RCC 7860 (cell line): Measurements from ENCODE around the gene MCM8.
A peak's percentile ranks its signal among the peaks of the same experiment; 100 is the strongest.

Source experiments
- DNase-seq: peaks from one replicate; pipeline ENCODE4 v3.0.0-alpha.2; 2015; ENCODE audit warnings: low spot score
- FAIRE-seq: peaks from 2 replicates; lab custom pipeline; 2012; peaks lifted over from hg19 to GRCh38; lab: Jason Lieb, UNC

The MCM8 gene

DNA sequence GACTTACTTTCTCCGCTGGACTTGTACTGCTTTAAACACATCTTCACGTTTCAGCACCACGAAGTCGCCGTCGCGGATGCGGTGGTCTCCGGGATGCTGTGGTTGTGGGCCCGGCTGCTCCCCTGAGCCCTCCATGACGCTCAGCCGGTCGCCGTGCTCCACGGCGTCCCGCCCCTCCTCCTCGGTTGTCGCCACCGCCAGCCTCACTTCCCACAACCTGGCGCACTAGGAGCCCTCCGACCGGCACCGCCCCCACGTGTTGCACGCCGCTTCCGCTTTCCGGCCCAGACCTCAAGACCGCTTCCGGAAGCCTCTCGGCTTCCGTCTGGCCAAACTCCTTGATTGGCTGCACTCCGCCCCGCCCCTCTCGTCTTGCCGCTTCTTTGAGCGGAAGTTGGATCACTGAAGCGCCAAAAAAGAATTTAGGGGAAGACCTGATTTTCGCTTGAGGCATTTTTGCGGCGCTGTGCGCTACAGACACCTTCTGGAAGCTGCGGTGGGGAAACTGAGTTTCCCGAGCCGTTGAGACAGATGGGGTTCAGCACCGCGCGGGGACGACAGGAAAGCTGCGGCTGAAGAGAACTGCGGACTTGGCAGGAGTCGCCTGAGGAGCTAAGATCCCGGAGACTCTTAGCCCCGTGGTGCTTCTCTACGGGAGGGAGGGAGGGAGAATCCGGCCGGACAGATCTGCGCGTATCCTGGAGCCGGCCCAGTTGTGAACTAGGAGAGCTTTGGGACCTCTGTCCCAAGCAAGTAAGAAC, at the start of gene MCM8, which contains the start of gene TRMT6:
TSS of gene MCM8 (plus strand) at position 382 of the 761 bp plus-strand sequence. CDS start 1,364 bp downstream, outside the sequence.
TSS of gene TRMT6 (minus strand) at position 263 of the 761 bp plus-strand sequence. CDS start at position 135, 128 bp downstream.
- FAIRE-seq (peak; percentile 77), DNase-seq (peak; percentile 89)

DNA sequence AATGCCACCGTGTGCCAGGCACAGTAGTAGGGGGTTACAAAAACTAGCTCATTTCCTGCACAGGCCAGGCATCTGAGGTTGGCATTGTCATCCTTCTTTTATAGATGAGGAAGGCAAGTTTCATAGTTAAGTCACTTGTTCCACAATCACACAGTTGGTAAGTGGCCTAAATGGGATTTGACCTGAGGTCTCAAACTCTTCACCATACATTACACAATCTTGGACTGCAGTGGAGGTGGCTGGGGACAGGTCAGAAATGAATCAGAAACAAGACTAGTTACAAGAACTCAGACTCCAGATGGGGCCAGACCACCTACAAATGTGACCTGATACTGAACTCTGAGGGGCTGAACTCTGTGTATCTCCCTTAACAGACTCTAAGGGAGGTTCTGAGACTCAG, 49.5 kb upstream of the MCM8 start:
- FAIRE-seq (no peak), DNase-seq (no peak)

DNA sequence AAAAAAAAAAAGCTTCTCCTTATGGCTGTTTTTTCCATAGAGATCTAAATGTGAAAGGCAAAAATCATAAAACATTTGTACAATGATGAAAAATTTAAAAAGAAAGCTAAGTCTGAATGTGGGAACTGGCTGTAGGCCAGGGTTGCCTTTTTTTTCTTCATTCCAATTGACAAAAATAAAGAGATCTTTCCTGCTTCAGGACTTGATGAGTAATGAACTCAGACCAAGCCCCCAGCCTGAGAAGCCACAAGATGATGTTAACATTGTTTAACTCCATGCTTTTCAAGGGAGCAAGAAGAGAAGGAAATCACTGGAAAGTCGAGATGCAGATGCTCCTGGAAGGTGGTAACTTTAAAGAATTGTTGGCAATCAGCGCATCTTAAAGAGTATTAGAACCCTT, 41.5 kb upstream of the MCM8 start:
- DNase-seq (no peak), FAIRE-seq (no peak)

DNA sequence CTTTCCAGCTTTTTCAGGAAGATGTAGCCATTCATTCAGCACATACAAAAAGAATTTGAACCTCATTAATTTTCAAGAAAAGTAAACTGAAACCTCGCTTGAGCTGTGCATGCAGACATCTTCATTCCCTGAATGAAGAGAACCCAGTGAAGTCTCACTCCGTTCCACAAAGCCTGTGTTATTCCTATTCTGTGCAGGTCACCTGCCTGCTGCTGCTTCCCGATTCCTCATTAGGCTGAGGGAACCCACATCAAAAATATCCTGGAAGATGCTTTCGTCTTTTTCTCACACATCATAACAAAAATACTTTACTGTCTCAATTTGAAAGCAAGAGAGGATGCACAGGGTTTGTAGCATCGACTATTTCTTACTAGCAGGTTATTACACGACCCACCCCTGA, 40.3 kb upstream of the MCM8 start:
- DNase-seq (no peak), FAIRE-seq (no peak)

DNA sequence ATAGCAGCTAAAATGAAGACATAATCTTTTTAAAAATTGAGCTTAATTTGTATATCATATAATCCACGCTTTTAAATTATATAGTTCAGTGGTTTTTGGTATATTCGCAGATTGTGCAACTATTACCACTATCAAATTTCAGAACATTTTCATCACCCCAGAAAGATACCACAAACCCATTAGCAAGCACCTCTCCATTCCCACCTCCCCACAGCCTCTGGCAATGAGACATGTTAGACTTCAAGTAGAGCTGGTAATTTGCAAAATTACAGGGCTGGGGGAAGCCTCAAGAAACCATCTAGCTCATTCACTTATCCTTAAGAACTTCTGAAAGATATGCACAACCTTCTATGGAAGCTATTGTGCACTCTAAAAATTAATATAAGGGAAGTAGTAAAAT, 37.3 kb upstream of the MCM8 start:
- no peak for FAIRE-seq
- DNase-seq, result no peak

DNA sequence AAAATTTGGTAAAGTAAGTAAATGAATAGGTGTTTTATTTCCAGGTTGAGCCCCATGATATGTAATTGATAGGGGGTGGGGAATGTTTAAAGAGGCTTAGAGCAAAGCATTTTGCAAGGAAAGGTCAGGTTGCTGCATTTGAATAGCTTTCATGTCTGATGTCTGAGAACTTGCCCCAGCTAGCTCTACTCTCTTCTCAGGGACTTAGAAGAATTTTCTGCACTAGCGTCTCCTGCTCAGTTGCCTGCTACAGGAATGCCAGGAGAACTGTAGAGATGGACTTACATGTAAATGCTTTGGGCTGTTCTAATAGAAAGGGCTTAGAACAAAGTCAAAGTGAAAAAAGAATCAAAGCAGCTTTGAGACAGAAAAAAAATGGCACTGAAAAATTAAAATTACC, 35.6 kb upstream of the MCM8 start:
- DNase-seq (no peak), FAIRE-seq (no peak)

DNA sequence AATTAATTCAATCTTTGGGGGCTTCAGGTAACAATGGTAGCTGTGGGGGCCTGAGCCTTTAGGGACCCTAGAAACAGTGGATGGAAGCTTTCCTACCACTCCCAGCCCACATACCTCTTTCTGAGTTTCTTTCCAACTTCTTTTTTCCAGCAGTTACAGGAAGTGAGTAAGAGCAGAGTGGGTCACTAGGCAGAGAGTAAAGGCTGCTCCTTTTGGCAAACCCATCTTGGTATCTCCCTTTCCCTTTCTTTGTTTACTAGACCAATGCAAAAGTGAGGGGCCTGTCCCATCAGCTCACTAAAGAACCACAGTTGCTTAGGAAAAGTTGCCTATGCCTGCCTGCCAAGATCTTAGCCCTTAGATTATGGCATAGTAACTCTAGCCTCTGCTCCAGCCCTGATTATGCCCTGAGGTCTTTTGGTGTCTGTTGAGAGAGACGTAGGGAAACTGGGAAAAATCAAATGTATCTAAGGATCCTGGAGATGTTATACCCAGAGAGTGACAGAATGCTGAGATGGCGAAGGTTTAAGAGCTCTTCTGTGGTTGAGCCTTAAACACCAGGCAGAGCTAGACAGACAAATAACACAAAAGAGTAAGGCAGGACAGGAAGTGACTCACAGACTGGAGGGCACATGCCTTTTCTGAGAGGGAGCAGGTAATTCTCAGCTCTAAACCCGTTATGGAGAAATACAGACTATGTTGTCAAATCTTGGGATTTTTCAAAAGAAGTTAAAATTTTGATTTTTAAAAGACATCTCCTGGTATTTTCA, 31.4 kb upstream of the MCM8 start:
- FAIRE-seq (peak; percentile 74), DNase-seq (peak; percentile 59)

DNA sequence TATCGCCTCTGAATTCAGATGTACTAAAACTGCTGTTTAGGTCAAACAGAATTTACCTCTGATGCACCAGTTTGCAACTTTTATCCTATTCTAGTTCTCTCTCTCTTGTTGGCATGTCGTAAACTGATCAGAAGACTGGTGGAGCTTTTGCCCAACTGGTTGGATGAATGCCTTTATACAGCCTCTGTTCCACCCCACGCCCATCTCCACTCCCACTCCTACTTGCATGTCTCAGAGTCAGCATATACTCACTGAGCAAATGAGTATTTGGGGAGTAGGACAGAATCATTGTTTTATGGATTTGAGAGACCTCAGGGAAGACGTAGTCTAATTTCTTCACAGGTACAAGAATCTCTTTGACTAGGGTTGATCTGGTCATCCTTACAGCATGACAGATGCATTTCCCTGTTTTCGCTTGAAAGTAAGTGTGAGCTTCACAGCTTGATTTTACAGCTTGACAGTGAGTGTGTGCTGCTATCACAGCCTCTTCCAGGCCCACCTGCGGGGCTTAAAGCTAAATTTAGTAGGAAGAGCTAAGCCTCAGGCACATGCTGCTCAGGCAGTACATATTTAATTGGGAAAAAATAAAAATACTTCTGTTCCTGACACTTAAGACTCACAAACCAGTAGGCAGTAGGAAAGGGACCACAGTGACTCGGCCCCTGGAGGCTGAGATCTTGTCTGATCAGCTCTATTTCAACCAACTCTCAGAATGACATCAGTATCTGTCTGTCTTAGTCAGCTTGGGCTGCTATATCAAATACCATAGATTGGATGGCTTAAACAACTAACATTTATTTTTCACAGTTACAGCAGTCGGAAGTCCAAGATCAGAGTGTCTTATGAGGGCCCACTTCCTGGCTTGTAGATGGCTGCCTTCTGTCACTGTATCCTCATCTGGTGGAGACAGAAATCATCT, 30.6 kb upstream of the MCM8 start:
- no peak for DNase-seq
- FAIRE-seq, result no peak

DNA sequence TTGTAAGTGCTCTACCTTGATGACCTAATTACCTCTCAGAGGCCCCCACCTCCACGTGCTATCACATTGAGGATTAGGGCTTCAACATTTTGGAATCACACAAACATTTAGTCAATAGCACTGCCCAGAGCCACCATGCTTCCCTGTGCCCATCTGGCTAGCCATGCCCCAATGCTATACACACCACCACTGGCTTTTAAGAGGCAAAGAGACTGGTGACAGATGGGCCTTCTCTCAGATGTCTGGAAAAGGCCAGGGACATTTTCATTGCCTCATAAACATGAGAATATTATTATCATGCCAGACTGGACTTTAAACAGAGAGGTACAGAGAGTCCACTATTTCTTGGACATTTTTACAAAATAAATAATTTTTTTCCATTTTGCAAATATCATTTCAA, 29.9 kb upstream of the MCM8 start:
- FAIRE-seq, result no peak
- no peak for DNase-seq

DNA sequence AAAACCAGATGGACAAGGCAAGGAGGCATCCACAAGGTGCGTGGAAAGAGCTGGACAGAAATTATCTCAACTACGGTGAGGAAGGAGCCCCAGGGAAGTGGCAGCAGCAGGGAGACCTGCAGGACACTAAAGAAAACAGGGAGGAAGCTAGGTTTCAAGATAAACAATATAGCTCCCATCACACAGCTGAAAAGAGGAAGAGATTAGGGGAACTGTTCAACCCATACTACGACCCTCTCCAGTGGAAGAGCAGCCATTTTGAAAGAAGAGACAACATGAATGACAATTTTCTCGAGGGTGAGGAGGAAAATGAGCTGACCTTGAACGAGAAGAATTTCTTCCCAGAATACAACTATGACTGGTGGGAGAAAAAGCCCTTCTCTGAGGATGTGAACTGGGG, 27.0 kb upstream of the MCM8 start:
- DNase-seq (no peak), FAIRE-seq (no peak)

DNA sequence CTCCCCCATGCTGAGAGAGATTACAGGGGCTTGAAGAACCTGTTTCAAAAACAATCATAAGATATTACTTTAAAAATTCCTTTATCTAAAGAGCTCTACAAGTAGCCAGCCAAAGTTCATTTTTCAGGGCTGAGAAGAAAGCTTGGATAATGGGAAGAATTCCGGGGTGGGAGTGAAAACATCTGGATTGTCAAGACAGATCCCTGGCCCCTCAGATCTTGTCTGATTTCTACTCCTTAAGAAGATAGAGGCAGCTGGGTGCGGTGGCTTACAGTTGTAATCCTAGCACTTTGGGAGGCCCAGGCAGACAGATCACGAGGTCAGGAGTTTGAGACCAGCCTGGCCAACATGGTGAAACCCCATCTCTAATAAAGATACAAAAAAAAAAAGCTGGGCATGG, 24.9 kb upstream of the MCM8 start:
- DNase-seq (no peak), FAIRE-seq (no peak)

DNA sequence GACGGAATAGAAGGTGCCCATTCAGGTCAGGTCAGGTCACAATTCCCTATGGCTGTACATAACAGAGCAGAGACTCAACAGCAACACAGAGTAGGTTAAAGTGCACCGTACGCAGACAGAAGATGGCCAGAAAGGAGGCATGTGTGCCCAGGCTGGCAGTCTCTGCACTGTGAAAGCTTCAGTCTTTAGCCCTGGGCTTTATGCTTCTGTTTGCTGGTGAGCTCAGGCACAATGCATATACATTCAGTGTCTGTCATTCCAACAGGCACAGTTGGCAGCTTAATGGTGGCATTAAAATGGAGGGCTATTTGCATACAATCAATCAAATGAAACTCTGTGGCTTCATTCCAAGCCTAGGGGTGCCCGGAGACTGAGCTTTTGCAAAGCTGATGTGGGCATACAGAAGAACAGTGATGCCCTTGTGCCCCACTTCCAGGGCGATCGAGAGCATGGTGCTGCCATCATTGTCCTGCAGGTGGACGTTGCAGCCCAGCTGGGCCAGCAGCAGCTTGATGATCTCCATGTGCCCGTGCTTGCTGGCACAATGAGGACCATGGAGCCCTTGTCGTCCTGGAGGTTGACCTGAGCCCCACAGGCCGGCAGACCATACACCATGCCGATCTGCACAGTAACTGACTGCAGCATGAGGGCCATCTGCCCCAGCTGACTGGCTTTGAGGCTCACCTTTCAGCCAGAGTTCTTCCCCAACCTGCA, 22.5 kb upstream of the MCM8 start:
- no peak for FAIRE-seq
- no peak for DNase-seq

DNA sequence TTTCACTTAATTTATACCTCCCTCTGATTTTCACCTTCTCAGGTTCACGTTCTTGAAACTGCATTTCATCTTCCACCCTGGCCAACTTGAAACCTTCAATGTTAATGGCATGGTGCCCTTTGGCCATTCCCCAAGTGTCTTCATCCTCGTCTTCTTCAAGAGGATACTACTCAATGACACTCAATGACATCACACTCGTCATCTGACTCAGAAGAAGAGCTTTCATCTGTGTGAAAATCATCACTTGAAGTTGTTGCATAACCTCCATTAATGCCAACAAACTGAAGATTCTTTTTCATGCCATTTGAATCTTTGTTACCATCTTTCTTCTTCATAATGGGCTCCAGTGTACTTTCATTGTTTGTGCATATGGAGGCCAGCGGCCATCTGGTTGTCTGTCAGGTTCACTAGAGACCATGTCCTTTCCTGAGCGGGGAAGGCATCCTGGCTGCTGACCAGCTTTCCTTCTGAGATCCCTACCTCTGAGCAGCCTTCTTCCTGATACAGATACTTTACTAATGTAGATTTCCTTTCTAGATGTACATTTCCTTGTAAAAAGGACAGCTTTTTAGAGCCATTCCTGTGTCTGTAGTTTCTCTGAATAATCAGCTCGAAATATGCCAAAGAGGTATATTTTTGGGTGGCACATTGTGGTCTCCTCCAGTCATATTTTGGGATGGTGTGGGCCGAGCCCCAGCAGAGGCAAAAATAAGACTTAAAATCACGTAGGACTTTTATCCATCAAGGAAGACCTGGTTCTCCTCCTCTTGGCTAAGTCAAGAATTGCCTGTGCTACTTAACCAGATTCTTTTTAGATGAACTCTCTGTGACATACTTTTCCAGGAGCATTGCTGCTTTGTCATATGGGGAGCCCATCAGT, 21.4 kb upstream of the MCM8 start:
- DNase-seq, result no peak
- no peak for FAIRE-seq

DNA sequence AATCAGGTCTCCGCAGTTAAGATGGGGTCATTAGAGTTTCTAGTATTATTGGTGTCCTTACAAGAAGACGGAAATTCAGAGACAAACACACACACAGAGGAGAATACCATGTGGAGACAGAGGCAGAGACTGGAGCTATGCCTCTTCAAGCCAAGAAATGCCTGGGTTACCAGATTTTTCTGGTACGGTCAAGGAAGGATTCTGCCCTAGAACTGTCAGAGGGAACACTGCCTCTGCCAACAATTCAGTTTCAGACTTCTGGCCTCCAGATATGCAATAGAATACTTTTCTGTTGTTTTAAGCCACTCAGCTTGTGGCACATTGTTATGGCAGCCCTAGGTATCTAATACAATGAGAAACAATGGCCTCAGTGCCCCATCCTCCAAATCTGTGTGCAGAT, 19.0 kb upstream of the MCM8 start:
- FAIRE-seq, result no peak
- no peak for DNase-seq

DNA sequence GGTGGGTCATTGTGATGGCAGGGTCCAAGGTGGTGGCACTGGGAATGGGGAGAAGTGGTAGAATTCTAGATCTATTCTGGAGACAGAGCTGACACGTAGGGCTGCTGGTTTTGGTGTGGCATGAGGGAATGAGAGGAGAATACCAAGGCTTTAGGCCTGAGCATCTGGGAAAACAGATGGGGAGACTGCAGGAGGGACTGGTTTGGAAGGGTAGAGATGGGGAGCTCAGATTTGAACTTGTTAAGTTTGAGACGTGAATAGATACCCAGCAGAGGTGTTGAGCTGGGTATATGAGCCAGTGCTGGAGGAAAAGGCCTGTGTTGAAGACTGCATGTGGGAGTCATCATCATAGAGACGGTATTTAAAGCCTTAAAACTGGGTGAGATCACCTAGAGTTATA, 17.7 kb upstream of the MCM8 start:
- no peak for FAIRE-seq

DNA sequence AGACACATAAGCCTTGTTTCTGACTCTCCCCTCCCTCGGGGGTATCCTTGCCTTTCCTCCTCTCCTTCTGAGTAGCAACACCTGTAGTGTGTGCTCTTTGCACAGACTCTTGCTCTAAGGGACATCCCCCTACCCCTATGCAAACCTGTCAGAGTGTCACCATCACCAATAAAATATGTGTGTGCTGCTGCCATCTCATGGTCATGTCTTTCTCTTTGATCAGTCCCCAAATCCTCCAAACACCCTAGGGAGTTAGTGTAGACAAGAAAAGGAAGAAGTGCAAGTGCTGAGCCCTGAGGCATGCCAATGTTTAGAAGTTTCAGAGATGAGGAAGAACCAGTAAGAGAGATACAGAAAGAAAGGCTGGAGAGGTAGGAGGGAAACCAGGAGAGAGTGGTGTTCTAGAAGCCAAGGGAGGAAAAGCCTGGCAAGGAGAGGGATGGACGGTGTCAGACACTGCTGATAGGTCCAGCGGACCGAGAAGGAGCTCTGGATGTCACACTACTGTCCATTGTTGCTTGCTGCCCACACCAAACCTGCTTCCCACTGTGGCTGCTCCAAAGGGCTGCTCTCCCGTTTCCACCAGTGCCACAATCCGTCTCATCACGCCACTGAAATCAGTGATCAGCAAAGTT, 16.5 kb upstream of the MCM8 start:
- FAIRE-seq (no peak), DNase-seq (no peak)

More for the DNA sequence above, 17.7 kb upstream of the MCM8 start:
- no peak for DNase-seq

DNA sequence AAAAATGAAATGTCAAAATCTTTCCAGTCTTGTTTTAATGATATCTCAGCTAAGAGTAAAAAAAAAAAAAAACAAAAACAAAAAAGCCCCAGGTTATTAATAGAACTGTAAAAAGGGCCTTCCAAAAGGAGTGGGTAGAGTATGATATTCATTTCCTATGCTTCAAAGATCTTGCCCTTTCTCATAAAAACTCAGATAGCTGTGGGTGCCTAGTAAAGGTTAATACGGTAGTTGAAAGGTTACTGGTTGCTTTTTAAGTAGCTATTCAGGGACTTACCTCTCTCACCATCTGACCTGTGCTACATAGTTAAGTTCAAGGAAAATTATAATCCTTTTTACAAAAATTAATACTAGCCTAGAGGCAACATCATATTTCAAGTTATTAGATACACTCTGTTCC, 15.1 kb upstream of the MCM8 start:
- DNase-seq, result no peak
- no peak for FAIRE-seq

DNA sequence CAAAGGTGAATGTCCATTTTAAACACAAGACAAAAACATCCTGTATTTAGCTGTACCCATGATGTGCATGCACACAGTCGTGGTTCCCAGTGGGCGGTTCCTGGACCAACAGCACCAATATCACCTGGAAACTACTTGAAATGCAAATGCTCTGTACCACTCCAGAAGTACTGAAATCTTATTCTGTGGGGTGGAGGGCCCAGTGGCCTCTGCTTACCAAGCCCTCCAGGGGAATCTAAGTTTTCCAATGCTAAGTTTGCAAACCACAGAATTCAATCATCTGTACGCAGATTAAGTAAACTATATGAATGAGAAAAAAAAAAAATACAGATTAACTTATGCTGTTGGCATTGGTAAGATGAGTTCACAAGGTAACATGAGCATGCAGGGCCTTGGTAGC, 14.2 kb upstream of the MCM8 start:
- DNase-seq (no peak), FAIRE-seq (no peak)

DNA sequence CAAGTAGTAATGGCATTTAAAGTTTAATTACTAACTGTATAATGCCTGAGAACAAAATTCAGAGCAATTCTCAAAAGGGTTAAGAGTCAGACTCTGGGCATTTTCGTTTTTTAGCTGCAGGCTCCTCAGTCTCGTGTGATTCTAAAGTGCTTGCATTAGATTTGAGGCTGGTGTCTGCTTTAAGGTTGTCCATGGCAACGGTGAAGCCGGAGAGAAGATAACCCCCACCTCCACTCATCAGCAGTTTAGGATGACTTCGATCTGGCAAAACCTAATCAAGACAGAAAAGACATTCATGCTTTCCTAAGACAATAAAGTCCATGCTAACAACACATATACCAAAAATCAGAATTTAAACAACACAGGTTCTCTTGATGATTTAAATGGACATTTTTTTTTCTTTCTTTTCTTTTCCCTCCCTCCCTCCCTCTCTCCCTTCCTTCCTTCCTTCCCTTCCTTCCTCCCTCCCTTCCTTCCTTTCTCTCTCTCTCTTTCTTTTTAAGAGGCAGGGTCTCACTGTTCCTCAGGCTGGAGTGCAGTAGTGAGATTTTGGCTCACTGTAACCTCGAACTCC, 11.9 kb upstream of the MCM8 start:
- FAIRE-seq (no peak), DNase-seq (no peak)
